Measurements from ENCODE around the gene GDF10.

DNA sequence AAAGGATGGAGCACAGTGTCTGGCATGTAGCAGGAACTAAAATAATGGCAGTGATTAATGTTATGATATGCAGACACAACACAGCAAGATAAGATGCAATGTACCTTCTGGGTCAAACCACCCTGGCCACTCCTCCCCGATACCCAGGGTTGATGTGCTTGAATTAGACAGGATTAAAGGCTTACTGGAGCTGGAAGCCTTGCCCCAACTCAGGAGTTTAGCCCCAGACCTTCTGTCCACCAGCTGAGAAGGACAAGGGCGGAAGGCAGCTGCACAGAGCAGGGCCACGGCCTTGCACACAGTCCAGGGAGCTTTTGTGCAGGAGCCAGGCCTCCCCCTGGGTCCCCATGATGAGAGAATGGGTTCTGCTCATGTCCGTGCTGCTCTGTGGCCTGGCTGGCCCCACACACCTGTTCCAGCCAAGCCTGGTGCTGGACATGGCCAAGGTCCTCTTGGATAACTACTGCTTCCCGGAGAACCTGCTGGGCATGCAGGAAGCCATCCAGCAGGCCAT, 48.2 kb downstream of the GDF10 start, which contains the start of gene RBP3:
- TF ChIP-seq, protein P1, sequence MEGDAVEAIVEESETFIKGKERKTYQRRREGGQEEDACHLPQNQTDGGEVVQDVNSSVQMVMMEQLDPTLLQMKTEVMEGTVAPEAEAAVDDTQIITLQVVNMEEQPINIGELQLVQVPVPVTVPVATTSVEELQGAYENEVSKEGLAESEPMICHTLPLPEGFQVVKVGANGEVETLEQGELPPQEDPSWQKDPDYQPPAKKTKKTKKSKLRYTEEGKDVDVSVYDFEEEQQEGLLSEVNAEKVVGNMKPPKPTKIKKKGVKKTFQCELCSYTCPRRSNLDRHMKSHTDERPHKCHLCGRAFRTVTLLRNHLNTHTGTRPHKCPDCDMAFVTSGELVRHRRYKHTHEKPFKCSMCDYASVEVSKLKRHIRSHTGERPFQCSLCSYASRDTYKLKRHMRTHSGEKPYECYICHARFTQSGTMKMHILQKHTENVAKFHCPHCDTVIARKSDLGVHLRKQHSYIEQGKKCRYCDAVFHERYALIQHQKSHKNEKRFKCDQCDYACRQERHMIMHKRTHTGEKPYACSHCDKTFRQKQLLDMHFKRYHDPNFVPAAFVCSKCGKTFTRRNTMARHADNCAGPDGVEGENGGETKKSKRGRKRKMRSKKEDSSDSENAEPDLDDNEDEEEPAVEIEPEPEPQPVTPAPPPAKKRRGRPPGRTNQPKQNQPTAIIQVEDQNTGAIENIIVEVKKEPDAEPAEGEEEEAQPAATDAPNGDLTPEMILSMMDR (IDR thresholded peaks at IDR 0.05) = no peak
- no peak for TF ChIP-seq POLR2A (IDR thresholded peaks at IDR 0.05)

Data from testis (tissue), 2 donors.